GM19351 (cell line): ENCODE results near the gene MYZAP.

ENCODE experiments used
- ATAC-seq: cut with Tn5 transposase; IDR thresholded peaks from one replicate; pipeline ENCODE4 v1.9.1; 2021; ENCODE audit warnings: mild to moderate bottlenecking, moderate library complexity; ENCODE audit not compliant: unreplicated experiment

MYZAP gene

GRCh38 chr15:57562196-57562769 lies 29.4 kb upstream of the MYZAP start:
- ATAC-seq, result no peak

- no peak for ATAC-seq
These were observed 28.3 kb upstream of the MYZAP start for GRCh38 chr15:57563416-57563815.

DNA sequence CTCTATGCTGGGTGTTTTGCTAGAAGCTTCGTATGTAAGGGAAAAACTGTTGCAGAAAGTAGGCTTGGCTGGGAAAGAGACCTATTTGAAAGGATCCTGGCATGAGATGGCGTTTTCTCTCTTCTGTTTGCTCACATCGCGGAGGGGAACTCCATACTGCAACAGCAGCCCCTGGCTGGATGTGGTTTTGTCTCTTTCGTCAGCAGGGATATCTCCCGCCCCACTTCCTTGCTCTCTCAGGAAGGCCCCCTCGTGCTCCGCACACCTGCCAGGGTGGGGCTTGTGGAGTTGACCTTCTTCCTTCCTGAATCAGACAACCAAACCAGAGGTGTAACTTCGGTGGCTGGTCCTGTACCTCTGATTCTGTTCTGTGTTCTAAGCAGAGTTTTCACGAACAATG lies 26.4 kb upstream of the MYZAP start:
- ATAC-seq, result no peak

- no peak for ATAC-seq
These were observed 24.9 kb upstream of the MYZAP start for GRCh38 chr15:57566834-57567233.

GRCh38 chr15:57567891-57568290 lies 23.8 kb upstream of the MYZAP start:
- no peak for ATAC-seq

GRCh38 chr15:57568299-57568698 lies 23.4 kb upstream of the MYZAP start:
- ATAC-seq, result no peak

- ATAC-seq, result no peak
These were observed 21.4 kb upstream of the MYZAP start for GRCh38 chr15:57570340-57570739.

- ATAC-seq, result no peak
These were observed 20.7 kb upstream of the MYZAP start for GRCh38 chr15:57570994-57571393.

DNA sequence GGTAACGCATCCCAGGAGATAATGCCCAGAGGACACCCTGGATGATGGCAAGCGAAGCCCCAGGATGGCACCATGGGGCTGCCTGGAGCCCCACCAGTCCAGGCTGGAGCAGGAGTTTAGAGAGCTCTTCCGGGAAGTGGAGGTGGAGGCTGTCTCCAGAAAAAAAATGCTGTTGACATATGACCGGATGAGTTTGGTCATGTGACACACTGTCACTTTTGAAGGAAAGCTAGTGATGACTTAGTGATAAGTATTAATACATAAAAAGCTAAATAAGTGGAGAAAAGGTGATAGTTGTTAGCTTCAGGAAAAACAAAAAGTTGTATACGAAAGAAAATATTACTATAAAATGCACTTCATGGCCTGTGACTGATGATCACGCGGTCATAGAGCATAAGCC lies 20.0 kb upstream of the MYZAP start:
- no peak for ATAC-seq

DNA sequence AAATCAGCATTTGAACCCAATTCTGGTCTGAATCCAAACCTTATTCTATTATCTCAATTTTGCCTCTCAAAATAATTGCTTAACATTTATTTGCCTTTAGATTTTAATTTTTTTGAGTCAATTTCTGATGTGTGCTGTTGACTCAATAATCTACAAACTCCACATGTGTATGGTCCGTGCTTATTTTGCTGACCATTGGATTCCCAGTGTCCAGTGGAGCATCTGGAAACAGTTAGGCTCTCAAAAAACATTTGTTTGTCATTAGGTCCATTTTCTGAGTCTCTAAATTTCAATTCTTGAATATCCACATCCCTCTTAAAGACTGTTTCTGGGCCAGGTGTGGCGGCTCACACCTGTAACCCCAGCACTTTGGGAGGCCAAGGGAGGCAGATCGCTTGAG lies 19.2 kb upstream of the MYZAP start:
- no peak for ATAC-seq

GRCh38 chr15:57573151-57573550 lies 18.6 kb upstream of the MYZAP start:
- no peak for ATAC-seq

DNA sequence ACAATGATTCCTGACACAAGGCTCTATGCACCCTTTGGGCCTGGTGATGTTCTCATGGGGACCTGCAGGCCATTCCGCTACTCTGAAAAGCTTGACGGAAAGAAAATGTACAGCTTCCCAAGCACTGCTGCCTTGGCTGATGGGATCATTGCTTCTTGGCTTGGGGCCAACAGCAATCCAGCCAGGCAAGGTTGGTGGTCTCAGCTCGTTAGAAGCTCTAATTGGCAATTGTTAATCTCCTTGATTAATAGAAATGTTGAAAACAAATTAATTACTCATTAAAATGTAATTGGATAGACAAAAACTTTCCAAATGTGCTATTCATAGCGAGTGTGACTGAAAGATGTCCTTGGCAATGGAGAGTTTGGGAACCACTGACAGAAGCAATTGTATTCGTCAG lies 16.3 kb upstream of the MYZAP start:
- no peak for ATAC-seq

GRCh38 chr15:57578288-57578900 lies 13.3 kb upstream of the MYZAP start:
- ATAC-seq, result no peak

DNA sequence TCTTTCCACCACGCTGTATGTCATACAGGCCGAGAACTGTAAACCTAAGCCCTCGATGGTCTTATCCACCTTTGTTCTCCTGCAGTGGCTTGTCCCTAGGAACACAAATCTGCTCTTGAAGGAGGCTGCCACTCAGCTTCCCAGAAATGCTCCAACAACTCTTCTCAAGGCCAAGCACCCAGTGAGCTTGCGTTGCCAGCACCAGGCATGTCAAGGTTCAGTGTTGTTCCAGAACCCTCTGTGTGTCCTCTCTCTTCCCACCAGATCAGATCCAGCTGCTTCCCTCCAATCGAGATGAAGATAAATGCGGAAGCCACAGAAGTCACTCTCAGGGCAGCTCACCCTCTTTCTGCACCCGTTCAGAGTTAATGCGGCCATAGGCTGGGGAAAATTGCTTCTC lies 11.3 kb upstream of the MYZAP start:
- no peak for ATAC-seq

GRCh38 chr15:57580866-57581265 lies 10.8 kb upstream of the MYZAP start:
- no peak for ATAC-seq

- no peak for ATAC-seq
These were observed 9.6 kb upstream of the MYZAP start for GRCh38 chr15:57582090-57582489.

DNA sequence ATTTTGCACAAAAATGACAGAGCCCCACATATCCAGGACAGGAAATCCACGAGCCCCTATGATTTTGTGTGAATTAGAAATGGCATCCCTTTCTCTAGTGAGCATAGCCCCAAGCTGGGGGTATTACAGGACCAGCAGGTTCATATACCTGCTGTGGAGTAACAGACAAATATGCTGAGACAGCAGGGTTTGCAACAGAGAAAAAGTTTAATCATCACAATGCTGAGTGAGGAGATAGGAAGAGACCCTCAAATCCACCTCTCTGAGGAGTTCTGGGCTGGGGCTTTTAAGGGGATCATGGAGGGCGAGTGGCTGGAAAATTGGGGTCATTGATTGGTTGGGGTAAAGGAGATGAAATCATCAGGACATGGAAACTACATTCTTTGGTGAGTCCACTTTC lies 8.4 kb upstream of the MYZAP start:
- no peak for ATAC-seq

- no peak for ATAC-seq
These were observed 8.0 kb upstream of the MYZAP start for GRCh38 chr15:57583720-57584119.

DNA sequence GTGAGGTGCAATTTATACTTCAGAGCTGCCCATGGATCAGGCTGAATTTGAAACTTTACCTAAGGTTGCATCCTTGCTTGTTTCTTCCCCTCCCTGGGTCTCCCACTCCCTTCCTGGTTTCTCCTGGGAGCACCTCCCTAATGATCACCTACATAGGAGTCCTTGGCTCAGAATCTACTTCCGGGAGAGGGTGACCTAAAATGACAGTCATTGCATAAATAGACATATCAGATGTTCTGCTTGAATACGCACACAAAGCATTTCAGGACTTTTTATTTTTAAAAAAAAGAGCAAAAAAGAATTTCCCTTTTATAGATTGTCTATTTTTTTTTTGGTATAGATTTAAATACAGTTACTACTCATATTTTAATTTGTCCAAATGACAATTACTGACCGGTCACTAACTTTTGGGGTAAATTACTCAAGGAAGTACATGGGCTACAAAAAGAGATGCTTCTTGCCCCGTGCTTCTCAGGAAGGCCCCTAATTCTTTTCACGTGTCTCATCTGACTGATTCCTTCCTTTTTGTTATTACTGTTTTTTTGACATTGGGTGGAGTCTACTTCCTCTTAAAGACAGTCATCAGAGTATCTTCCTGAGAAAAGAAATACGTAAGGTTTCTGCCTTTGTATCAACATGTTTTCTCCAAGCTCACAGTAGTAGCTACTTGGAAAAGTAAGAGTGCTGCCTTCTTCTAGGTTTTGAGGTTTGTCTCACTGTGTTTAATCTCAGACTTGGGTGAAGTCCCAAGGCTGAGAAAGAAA lies 4.9 kb upstream of the MYZAP start:
- no peak for ATAC-seq

DNA sequence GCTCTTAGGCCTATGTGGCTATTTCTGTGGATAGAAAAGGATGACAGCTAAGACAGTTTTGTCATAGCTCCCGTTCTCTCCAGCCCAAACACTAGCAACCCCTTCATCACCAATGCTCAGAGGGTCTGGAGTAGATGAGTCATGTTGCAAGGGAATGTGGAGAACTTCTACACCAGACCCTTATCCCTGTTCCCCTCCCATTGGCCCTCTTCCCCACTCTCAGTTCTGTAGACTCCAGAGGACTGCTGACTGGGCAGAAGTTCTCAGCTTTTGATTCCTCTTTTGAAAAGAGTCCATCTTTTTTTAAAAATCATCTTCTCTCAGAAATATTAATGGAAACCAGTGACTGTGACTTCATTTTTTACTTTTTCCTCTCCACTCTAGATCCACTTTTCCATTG lies 2.4 kb upstream of the MYZAP start:
- no peak for ATAC-seq

DNA sequence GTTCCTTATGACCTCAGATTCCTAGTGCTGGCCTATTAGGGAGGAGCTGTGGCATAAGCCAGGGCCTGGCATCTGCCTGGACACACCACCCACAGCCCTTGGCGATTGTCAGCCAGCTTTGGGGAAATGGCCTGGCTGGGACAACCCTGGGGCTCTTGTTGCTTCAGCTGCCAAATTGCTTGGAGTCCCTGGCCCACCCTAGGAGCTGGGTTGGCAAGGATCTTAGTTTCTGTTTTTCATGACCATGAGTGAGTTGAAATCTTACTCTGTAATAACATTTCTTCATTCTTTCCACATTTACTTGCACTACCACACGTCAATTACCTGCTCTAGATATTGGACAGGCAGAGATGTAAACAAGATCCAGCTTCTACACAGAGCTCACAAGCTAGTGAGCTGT lies 1.9 kb upstream of the MYZAP start:
- no peak for ATAC-seq

- ATAC-seq, result no peak
These were observed 375 bp upstream of the MYZAP start for GRCh38 chr15:57591237-57591821.
